Airway epithelial cell (primary cell): Measurements from ENCODE around the gene MXRA8. TPM values are rescaled to one million over a fixed set of nuclear protein-coding genes. Genes with fewer than 3 reads are reported as not detected.

Experiments
- total RNA-seq: library from RNA; depleted of rRNA; stranded (reverse); fragments of >200 nt; gene quantifications from 2 replicates; pipeline ENCODE4 v1.2.3, GENCODE V29; 2015

Gene MXRA8
- total RNA-seq = 1.6 and 4.9 TPM in 2 replicates

GRCh38 chr1:1358433-1359271 lies at the start of gene MXRA8:
Gene MXRA8, minus strand, starts transcription at chr1:1358555. Its CDS starts 51 bp downstream, at chr1:1358504.

GRCh38 chr1:1406821-1407635 lies 48.7 kb upstream of the MXRA8 start, which contains the start of gene MRPL20:
Gene MRPL20, minus strand, starts transcription at chr1:1407293. Its CDS starts 76 bp downstream, at chr1:1407217.

GRCh38 chr1:1399187-1399871 lies 41.0 kb upstream of the MXRA8 start, which contains the start of gene CCNL2:
Gene CCNL2, minus strand, starts transcription at chr1:1399335. Its CDS starts 29 bp downstream, at chr1:1399306.

GRCh38 chr1:1374929-1375662 lies 16.7 kb upstream of the MXRA8 start, which contains the start of gene AURKAIP1:
Gene AURKAIP1, minus strand, starts transcription at chr1:1375207. Its CDS starts 451 bp downstream, at chr1:1374756.

DNA sequence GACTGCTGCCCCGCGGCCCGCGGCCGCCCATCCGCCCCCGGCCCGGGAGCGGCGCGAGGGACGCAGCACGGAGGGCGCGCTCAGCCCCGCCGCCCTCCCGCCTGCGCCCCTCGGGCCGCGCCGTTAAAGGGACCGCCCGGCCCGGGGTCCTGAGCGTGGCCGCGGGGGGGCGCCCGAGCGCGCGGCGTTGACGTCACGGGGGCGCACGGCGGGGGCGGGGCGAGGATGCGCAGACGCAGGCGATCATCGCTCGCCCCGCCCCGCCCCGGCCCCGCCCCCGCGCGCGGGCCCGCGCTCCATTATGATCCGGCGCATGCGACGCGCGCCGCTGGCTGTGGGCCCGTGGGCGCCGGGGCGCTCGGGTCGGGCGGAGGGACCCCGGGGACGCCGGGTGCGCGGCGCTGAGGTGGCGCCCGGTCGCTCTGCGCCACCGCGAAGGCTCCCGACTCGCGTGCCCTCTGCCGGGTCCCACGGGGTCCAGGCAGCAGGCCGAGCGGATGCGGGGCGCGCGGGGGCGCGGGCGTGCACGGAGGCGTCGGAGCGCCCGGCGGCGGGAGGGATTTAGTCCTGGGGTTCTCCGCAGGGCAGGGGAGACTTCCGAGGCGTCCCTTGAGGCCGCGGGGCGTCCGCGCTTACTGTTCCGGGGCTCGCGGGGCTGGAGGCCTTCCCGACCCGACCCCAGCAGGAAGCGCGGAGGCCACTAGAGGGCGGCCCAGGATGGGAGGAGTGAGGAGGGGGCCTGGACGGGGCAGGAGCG lies 8.9 kb downstream of the MXRA8 start, which contains the start of gene DVL1:
TSS of gene DVL1 (minus strand) at position 163 of the 757 bp plus-strand sequence. CDS start 353 bp downstream, outside the sequence.

DNA sequence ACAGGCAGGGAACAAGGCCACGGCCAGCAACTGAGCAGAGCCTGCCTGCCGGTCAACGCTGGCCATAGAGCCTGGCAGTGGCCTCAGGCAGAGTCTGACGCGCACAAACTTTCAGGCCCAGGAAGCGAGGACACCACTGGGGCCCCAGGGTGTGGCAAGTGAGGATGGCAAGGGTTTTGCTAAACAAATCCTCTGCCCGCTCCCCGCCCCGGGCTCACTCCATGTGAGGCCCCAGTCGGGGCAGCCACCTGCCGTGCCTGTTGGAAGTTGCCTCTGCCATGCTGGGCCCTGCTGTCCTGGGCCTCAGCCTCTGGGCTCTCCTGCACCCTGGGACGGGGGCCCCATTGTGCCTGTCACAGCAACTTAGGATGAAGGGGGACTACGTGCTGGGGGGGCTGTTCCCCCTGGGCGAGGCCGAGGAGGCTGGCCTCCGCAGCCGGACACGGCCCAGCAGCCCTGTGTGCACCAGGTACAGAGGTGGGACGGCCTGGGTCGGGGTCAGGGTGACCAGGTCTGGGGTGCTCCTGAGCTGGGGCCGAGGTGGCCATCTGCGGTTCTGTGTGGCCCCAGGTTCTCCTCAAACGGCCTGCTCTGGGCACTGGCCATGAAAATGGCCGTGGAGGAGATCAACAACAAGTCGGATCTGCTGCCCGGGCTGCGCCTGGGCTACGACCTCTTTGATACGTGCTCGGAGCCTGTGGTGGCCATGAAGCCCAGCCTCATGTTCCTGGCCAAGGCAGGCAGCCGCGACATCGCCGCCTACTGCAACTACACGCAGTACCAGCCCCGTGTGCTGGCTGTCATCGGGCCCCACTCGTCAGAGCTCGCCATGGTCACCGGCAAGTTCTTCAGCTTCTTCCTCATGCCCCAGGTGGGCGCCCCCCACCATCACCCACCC lies 27.0 kb downstream of the MXRA8 start, which contains the start of gene TAS1R3:
TSS of gene TAS1R3 (plus strand) at position 213 of the 898 bp plus-strand sequence. CDS start at position 279, 66 bp downstream.

GRCh38 chr1:1324524-1325287 lies 33.6 kb downstream of the MXRA8 start, which contains the start of the genes CPTP and INTS11:
Gene CPTP, plus strand, starts transcription at chr1:1324802. Its CDS starts 2,109 bp downstream, at chr1:1326911.
Gene INTS11, minus strand, starts transcription at chr1:1324660. Its CDS starts 52 bp downstream, at chr1:1324608.

DNA sequence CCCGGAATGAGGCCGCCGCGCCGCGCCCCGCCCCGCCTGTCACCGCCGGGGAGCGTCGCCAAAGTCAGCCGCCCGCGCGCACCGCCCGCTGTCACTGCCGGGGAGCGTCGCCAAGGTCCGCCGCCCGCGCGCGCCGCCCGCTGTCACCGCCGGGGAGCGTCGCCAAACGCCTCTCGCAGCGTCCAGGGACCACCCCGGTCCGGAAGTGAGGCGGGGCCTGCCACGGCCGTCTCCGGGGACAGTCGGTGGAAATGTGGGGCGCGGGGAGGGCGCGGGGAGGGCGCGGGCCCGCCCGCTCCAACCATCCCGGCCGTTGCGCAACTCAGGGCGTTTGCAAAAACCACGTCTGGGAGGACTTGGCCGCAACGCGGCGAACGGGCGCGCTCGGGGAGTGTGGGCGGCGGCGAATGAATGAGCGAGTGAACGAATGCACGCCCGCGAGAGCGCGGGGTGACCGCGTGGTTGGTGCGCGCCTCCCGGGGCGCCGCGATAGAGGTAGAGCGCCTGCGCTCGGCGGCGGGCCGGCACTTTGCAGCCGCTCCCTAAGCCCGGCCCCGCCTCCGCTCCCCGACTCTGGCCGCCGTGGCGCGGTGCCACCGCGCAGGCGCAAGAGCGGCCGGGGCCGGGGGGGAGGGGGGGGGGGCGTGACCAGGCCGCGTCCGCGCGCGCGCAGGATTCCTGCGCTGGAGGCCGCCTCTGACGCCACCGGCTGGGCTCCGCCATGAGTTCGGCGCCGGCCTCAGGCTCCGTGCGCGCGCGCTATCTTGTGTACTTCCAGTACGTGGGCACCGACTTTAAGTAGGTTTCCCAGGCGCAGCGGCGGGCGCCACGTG lies 50.2 kb downstream of the MXRA8 start, which contains the start of the genes ACAP3 and PUSL1:
TSS of gene ACAP3 (minus strand) at position 8 of the 833 bp plus-strand sequence. CDS start 115 bp downstream, outside the sequence.
TSS of gene PUSL1 (plus strand) at position 675 of the 833 bp plus-strand sequence. CDS start at position 722, 47 bp downstream.

Other genes starting within 250 kb of the MXRA8 start
- 12.7 and 22.9 TPM in 2 replicates for gene C1orf159, start 242.5 kb downstream of the MXRA8 start, total RNA-seq
- not detected in 2 replicates for gene TTLL10, start 184.7 kb downstream of the MXRA8 start, total RNA-seq
- 0.63 and 0.98 TPM in 2 replicates for gene TNFRSF18, start 152.0 kb downstream of the MXRA8 start, total RNA-seq
- gene TNFRSF4, start 144.4 kb downstream of the MXRA8 start, total RNA-seq = not detected in 2 replicates
- gene SDF4, start 126.6 kb downstream of the MXRA8 start, total RNA-seq = 130 TPM in 2 replicates
- 23.6 and 24.7 TPM in 2 replicates for gene B3GALT6, start 126.3 kb downstream of the MXRA8 start, total RNA-seq
- 0.71 and 1.1 TPM in 2 replicates for gene C1QTNF12, start 111.8 kb downstream of the MXRA8 start, total RNA-seq
- 43.3 and 56.1 TPM in 2 replicates for gene UBE2J2, start 84.7 kb downstream of the MXRA8 start, total RNA-seq
- gene SCNN1D, start 78.1 kb downstream of the MXRA8 start, total RNA-seq = 0.09 and 0.21 TPM in 2 replicates
- gene ACAP3, start 50.6 kb downstream of the MXRA8 start, total RNA-seq = 33.2 and 37.7 TPM in 2 replicates
- 63.3 and 72.2 TPM in 2 replicates for gene PUSL1, start 50.0 kb downstream of the MXRA8 start, total RNA-seq
- gene INTS11, start 33.9 kb downstream of the MXRA8 start, total RNA-seq = 72.1 and 85.8 TPM in 2 replicates
- gene CPTP, start 33.8 kb downstream of the MXRA8 start, total RNA-seq = 41.8 and 48.7 TPM in 2 replicates
- gene TAS1R3, start 27.3 kb downstream of the MXRA8 start, total RNA-seq = 0.05 and 0.07 TPM in 2 replicates
- 81.8 and 99.3 TPM in 2 replicates for gene DVL1, start 9.1 kb downstream of the MXRA8 start, total RNA-seq
- gene AURKAIP1, start 16.7 kb upstream of the MXRA8 start, total RNA-seq = 213 and 230 TPM in 2 replicates
- 48.4 and 60.6 TPM in 2 replicates for gene CCNL2, start 40.8 kb upstream of the MXRA8 start, total RNA-seq
- gene MRPL20, start 48.7 kb upstream of the MXRA8 start, total RNA-seq = 173 and 184 TPM in 2 replicates
- 21.4 and 24.3 TPM in 2 replicates for gene ANKRD65, start 62.7 kb upstream of the MXRA8 start, total RNA-seq
- gene VWA1, start 77.1 kb upstream of the MXRA8 start, total RNA-seq = 91.6 and 96.3 TPM in 2 replicates
- gene ATAD3C, start 91.1 kb upstream of the MXRA8 start, total RNA-seq = 0.14 TPM in 1 of 2 replicates, not detected in the other
- 30.3 and 34.1 TPM in 2 replicates for gene ATAD3B, start 113.2 kb upstream of the MXRA8 start, total RNA-seq
- gene ATAD3A, start 153.6 kb upstream of the MXRA8 start, total RNA-seq = 56.8 and 65.5 TPM in 2 replicates
- 0.23 and 0.35 TPM in 2 replicates for gene TMEM240, start 182.1 kb upstream of the MXRA8 start, total RNA-seq
- 103 and 113 TPM in 2 replicates for gene SSU72, start 216.3 kb upstream of the MXRA8 start, total RNA-seq
- gene FNDC10, start 241.6 kb upstream of the MXRA8 start, total RNA-seq = 5.6 and 7.5 TPM in 2 replicates